ENCODE results near the gene MRPL52. TPM values are rescaled to one million over a fixed set of nuclear protein-coding genes. Genes with fewer than 3 reads are reported as not detected.

MRPL52 gene
- total and polyA plus RNA-seq, 2 of the 13 experiments (the other 11 are each of a cell fraction or from before 2014, with no cell fraction given) = 118 to 329 TPM

DNA sequence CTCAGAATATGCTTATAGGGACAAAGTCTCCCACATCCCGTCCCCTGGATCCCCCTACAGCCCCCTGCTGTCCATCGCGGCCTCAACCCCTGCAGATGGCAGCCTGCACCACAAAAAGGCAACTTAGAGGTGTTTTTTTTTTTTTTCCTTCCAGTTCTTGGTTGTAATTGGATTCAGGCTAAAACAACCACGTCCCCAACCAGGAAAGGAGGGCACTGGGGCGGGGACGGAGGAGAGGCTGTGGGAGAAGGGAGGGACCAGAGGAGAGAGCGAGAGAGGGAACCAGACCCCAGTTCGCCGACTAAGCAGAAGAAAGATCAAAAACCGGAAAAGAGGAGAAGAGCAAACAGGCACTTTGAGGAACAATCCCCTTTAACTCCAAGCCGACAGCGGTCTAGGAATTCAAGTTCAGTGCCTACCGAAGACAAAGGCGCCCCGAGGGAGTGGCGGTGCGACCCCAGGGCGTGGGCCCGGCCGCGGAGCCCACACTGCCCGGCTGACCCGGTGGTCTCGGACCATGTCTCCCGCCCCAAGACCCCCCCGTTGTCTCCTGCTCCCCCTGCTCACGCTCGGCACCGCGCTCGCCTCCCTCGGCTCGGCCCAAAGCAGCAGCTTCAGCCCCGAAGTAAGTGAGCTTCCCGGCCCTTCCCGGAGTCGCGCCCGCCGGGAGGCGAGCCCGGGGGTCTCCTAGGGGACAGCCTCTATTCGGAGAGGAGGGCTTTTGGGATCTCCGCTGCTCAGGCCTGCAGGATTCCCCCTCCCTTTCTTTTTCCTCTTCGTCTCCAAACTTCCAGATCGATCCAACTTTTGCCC lies 6.8 kb downstream of the MRPL52 start, which contains the start of gene MMP14 (continued):
- TF ChIP-seq, protein P1, sequence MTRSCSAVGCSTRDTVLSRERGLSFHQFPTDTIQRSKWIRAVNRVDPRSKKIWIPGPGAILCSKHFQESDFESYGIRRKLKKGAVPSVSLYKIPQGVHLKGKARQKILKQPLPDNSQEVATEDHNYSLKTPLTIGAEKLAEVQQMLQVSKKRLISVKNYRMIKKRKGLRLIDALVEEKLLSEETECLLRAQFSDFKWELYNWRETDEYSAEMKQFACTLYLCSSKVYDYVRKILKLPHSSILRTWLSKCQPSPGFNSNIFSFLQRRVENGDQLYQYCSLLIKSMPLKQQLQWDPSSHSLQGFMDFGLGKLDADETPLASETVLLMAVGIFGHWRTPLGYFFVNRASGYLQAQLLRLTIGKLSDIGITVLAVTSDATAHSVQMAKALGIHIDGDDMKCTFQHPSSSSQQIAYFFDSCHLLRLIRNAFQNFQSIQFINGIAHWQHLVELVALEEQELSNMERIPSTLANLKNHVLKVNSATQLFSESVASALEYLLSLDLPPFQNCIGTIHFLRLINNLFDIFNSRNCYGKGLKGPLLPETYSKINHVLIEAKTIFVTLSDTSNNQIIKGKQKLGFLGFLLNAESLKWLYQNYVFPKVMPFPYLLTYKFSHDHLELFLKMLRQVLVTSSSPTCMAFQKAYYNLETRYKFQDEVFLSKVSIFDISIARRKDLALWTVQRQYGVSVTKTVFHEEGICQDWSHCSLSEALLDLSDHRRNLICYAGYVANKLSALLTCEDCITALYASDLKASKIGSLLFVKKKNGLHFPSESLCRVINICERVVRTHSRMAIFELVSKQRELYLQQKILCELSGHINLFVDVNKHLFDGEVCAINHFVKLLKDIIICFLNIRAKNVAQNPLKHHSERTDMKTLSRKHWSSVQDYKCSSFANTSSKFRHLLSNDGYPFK (CRISPR knock-in tag; IDR thresholded peaks at IDR 0.05; ENCODE audit: borderline replicate concordance) = no peak
- TF ChIP-seq, protein P2, sequence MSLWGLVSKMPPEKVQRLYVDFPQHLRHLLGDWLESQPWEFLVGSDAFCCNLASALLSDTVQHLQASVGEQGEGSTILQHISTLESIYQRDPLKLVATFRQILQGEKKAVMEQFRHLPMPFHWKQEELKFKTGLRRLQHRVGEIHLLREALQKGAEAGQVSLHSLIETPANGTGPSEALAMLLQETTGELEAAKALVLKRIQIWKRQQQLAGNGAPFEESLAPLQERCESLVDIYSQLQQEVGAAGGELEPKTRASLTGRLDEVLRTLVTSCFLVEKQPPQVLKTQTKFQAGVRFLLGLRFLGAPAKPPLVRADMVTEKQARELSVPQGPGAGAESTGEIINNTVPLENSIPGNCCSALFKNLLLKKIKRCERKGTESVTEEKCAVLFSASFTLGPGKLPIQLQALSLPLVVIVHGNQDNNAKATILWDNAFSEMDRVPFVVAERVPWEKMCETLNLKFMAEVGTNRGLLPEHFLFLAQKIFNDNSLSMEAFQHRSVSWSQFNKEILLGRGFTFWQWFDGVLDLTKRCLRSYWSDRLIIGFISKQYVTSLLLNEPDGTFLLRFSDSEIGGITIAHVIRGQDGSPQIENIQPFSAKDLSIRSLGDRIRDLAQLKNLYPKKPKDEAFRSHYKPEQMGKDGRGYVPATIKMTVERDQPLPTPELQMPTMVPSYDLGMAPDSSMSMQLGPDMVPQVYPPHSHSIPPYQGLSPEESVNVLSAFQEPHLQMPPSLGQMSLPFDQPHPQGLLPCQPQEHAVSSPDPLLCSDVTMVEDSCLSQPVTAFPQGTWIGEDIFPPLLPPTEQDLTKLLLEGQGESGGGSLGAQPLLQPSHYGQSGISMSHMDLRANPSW (CRISPR knock-in tag; IDR thresholded peaks at IDR 0.05; ENCODE audit: borderline replicate concordance) = no peak
- TF ChIP-seq NFIB (CRISPR knock-in tag; IDR thresholded peaks at IDR 0.05; ENCODE audit: borderline replicate concordance) (peak; percentile 25; the same call in 1 of the 2 replicates), ARID2 (CRISPR knock-in tag; IDR thresholded peaks at IDR 0.05; ENCODE audit: borderline replicate concordance) (no peak; the same call in 1 of the 2 replicates), ISX (CRISPR knock-in tag; conservative IDR thresholded peaks at IDR 0.05) (0 out of 2 replicates have a peak, but pooled peaks have one; percentile 41), PITX1 (CRISPR knock-in tag; IDR thresholded peaks at IDR 0.05) (0 out of 2 replicates have a peak, but pooled peaks have one; percentile 28), ZMAT3 (CRISPR knock-in tag; conservative IDR thresholded peaks at IDR 0.05) (no peak), PAF1 (CRISPR knock-in tag; IDR thresholded peaks at IDR 0.05) (peak; percentile 69; the same call in 1 of the 2 replicates), ZNF564 (CRISPR knock-in tag; IDR thresholded peaks at IDR 0.05) (no peak), ZNF670 (CRISPR knock-in tag; IDR thresholded peaks at IDR 0.05; ENCODE audit: borderline replicate concordance) (0 out of 2 replicates have a peak, but pooled peaks have one; percentile 29), ZNF773 (CRISPR knock-in tag; IDR thresholded peaks at IDR 0.05; ENCODE audit: borderline replicate concordance) (peak; percentile 55; the same call in 1 of the 2 replicates), MTA1 (CRISPR knock-in tag; IDR thresholded peaks at IDR 0.05; ENCODE audit: borderline replicate concordance) (no peak), ZNF124 (CRISPR knock-in tag; IDR thresholded peaks at IDR 0.05) (no peak)
- TF ChIP-seq, protein P3, sequence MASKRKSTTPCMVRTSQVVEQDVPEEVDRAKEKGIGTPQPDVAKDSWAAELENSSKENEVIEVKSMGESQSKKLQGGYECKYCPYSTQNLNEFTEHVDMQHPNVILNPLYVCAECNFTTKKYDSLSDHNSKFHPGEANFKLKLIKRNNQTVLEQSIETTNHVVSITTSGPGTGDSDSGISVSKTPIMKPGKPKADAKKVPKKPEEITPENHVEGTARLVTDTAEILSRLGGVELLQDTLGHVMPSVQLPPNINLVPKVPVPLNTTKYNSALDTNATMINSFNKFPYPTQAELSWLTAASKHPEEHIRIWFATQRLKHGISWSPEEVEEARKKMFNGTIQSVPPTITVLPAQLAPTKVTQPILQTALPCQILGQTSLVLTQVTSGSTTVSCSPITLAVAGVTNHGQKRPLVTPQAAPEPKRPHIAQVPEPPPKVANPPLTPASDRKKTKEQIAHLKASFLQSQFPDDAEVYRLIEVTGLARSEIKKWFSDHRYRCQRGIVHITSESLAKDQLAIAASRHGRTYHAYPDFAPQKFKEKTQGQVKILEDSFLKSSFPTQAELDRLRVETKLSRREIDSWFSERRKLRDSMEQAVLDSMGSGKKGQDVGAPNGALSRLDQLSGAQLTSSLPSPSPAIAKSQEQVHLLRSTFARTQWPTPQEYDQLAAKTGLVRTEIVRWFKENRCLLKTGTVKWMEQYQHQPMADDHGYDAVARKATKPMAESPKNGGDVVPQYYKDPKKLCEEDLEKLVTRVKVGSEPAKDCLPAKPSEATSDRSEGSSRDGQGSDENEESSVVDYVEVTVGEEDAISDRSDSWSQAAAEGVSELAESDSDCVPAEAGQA (IDR thresholded peaks at IDR 0.05; ENCODE audit: low read depth) = no peak
- TF ChIP-seq, protein P3 (CRISPR knock-in tag; IDR thresholded peaks at IDR 0.05; ENCODE audit: borderline replicate concordance) = no peak
- TF ChIP-seq, protein P4, sequence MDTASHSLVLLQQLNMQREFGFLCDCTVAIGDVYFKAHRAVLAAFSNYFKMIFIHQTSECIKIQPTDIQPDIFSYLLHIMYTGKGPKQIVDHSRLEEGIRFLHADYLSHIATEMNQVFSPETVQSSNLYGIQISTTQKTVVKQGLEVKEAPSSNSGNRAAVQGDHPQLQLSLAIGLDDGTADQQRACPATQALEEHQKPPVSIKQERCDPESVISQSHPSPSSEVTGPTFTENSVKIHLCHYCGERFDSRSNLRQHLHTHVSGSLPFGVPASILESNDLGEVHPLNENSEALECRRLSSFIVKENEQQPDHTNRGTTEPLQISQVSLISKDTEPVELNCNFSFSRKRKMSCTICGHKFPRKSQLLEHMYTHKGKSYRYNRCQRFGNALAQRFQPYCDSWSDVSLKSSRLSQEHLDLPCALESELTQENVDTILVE (CRISPR knock-in tag; IDR thresholded peaks at IDR 0.05) = no peak

All from HepG2 (cell line).